Measurements from ENCODE around the gene CTDSPL. TPM values are rescaled to one million over a fixed set of nuclear protein-coding genes. Genes with fewer than 3 reads are reported as not detected.

CTDSPL gene
- total and polyA plus RNA-seq, 10 of the 15 experiments (the other 5 are each of a cell fraction or from before 2014, with no cell fraction given), result 0.05 to 0.51 (median 0.18) TPM; not detected in 6

DNA sequence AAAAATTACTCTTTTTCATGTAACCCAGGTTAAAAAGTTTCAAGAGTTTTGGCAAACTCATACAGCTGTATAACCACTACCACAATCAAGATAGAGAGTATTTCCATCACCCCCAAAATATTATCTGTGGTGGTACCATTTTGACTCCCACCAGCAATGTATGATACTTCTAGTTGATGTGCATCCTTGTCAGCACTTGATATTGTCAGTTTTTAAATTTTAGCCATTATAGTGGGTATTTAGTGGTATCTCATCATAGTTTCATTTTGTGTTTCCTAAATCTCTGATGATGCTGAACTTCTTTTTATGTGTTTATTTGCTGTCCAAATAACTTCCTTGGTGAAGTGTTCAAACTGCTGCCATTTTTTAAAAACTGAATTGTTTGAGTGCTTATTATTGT is 14.6 kb downstream of the CTDSPL start:
- intact Hi-C loops (cut with micrococcal nuclease; ENCODE audit: unreplicated experiment), result no loop called here
- no peak for ATAC-seq
- TF ChIP-seq TARDBP (IDR thresholded peaks at IDR 0.05; ENCODE audit: borderline replicate concordance) (no peak), CREB1 (IDR thresholded peaks at IDR 0.05; ENCODE audit: low read depth) (no peak), ZNF207 (IDR thresholded peaks at IDR 0.05; ENCODE audit: borderline replicate concordance) (no peak), E2F8 (IDR thresholded peaks at IDR 0.05; ENCODE audit: low read depth, partially characterized antibody) (no peak), NR2C1 (IDR thresholded peaks at IDR 0.05) (no peak), NR2C2 (IDR thresholded peaks at IDR 0.05; ENCODE audit: borderline replicate concordance, control insufficient read depth, insufficient read length, low read depth) (no peak), EGR1 (IDR thresholded peaks at IDR 0.05; ENCODE audit: borderline replicate concordance in 1 of 2, low read depth in 2 of 2, low read length in 2 of 2) (no peak), BCL3 (IDR thresholded peaks at IDR 0.05; ENCODE audit: borderline replicate concordance, insufficient read depth, low read depth, low read length, poor library complexity, severe bottlenecking) (no peak), CBX5 (IDR thresholded peaks at IDR 0.05; ENCODE audit: low read depth) (no peak), KLF5 (IDR thresholded peaks at IDR 0.05; ENCODE audit: partially characterized antibody) (no peak), SMAD1 (IDR thresholded peaks at IDR 0.05; ENCODE audit: low read depth, partially characterized antibody) (no peak), SREBF2 (IDR thresholded peaks at IDR 0.05; ENCODE audit: low read length) (no peak), REST (IDR thresholded peaks at IDR 0.05; ENCODE audit: low read depth, low read length) (no peak), PBX3 (IDR thresholded peaks at IDR 0.05; ENCODE audit: insufficient replicate concordance, low read depth, low read length) (no peak)
- TF ChIP-seq, protein P1, sequence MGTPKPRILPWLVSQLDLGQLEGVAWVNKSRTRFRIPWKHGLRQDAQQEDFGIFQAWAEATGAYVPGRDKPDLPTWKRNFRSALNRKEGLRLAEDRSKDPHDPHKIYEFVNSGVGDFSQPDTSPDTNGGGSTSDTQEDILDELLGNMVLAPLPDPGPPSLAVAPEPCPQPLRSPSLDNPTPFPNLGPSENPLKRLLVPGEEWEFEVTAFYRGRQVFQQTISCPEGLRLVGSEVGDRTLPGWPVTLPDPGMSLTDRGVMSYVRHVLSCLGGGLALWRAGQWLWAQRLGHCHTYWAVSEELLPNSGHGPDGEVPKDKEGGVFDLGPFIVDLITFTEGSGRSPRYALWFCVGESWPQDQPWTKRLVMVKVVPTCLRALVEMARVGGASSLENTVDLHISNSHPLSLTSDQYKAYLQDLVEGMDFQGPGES (IDR thresholded peaks at IDR 0.05), result no peak

More for the DNA sequence above, 14.6 kb downstream of the CTDSPL start:
- H3K4me2 ChIP-seq (ENCODE audit: control insufficient read depth, insufficient read depth), result no peak overlapping the region
- CTCF ChIA-PET, result no interaction called here
- BruUV-seq (replicated peaks), result no TSS peak
- no peak for FAIRE-seq
- no peaks in the 10 kb centered on the region; the same call in 1 of the 3 replicates for H3K9me3 ChIP-seq (replicated peaks; ENCODE audit: control insufficient read depth, insufficient read depth, low read length)
- POLR2A ChIA-PET, result no interaction called here
- H3K27me3 ChIP-seq (replicated peaks in 1 of 2; ENCODE audit: control insufficient read depth in 2 of 2, insufficient read depth in 2 of 2, low read length in 1 of 2), result no peaks in the 10 kb centered on the region
- H3K79me2 ChIP-seq (ENCODE audit: control insufficient read depth, insufficient read depth, low read length), result no peaks in the 10 kb centered on the region
- no peaks in the 10 kb centered on the region for H3K4me1 ChIP-seq (ENCODE audit: control insufficient read depth, insufficient read depth, low read length)
- no peaks in the 10 kb centered on the region for H4K20me1 ChIP-seq (ENCODE audit: control insufficient read depth, insufficient read depth)
- no peak for DNase-seq (ENCODE audit: low read depth, low spot score)
- in situ Hi-C loops (cut with MboI), result no loop called here
- no peak overlapping the region for H2AFZ ChIP-seq (ENCODE audit: control insufficient read depth, low read depth, low read length)
- no peak overlapping the region for H3K4me3 ChIP-seq
- SMC1A ChIA-PET (ENCODE audit: uncharacterized antibody, unreplicated experiment), result no interaction called here
- no peak overlapping the region for H3K9ac ChIP-seq (ENCODE audit: control insufficient read depth, insufficient read depth, low read length)
- H3K36me3 ChIP-seq (ENCODE audit: control insufficient read depth in 2 of 2, insufficient read depth in 2 of 2, low read length in 1 of 2), result no peaks in the 10 kb centered on the region
- no peak overlapping the region for H3K27ac ChIP-seq (ENCODE audit: control insufficient read depth, insufficient read depth)
- RAD21 ChIA-PET (ENCODE audit: unreplicated experiment), result no interaction called here

All from GM12878 (cell line).